HepG2 (cell line): ENCODE measurements around the gene CCDC167. TPM values are rescaled to one million over a fixed set of nuclear protein-coding genes. Genes with fewer than 3 reads are reported as not detected.

Source experiments
- BCL3 ChIP-seq: sonication (generic); formaldehyde crosslinking; IDR thresholded peaks from 2 replicates; pipeline ENCODE4 v1.5.1; 2020; ENCODE audit warnings: mild to moderate bottlenecking, missing genetic modification reagents, moderate library complexity
- BRF2 ChIP-seq: sonication (generic); formaldehyde crosslinking; IDR thresholded peaks from 2 replicates; pipeline ENCODE4 v1.8.1; 2022; ENCODE audit warnings: mild to moderate bottlenecking, missing genetic modification reagents
- HNF4A ChIP-seq: sonication (generic); formaldehyde crosslinking; IDR thresholded peaks from 2 replicates; pipeline ENCODE4 v1.4.0; 2020; ENCODE audit warnings: missing genetic modification reagents
- KDM5A ChIP-seq: fragments of 200-600 bp; sonication (generic); IDR thresholded peaks from 2 replicates; pipeline ENCODE4 v1.7.0; 2018; ENCODE audit warnings: antibody characterized with exemption, mild to moderate bottlenecking, low read length, borderline replicate concordance
- LBX2 ChIP-seq: sonication (generic); formaldehyde crosslinking; IDR thresholded peaks from 2 replicates; pipeline ENCODE4 v1.5.0; 2020; ENCODE audit warnings: missing genetic modification reagents, mild to moderate bottlenecking, borderline replicate concordance
- MAX ChIP-seq: IDR thresholded peaks from 2 replicates; pipeline ENCODE4 v1.6.1; 2012; ENCODE audit warnings: inconsistent platforms
- MIER3 ChIP-seq: IDR thresholded peaks from 2 replicates; pipeline ENCODE4 v1.6.1; 2016; ENCODE audit warnings: missing compliant biosample characterization, borderline replicate concordance
- MXD3 ChIP-seq: IDR thresholded peaks from 2 replicates; pipeline ENCODE4 v1.6.1; 2016; ENCODE audit warnings: mild to moderate bottlenecking, missing biosample characterization, missing genetic modification reagents
- MYNN ChIP-seq: sonication (generic); formaldehyde crosslinking; IDR thresholded peaks from 2 replicates; pipeline ENCODE4 v1.4.0; 2020; ENCODE audit warnings: mild to moderate bottlenecking, low read depth, missing genetic modification reagents
- PHF8 ChIP-seq: sonication (generic); formaldehyde crosslinking; IDR thresholded peaks from 2 replicates; pipeline ENCODE4 v1.5.0; 2020; ENCODE audit warnings: missing genetic modification reagents
- SAP130 ChIP-seq: IDR thresholded peaks from 2 replicates; pipeline ENCODE4 v1.6.1; 2016; ENCODE audit warnings: low read depth
- TCF12 ChIP-seq, 2 experiments: fragments of 450-650 bp in 1 of 2; sonication (generic) in 1 of 2; formaldehyde crosslinking in 1 of 2; IDR thresholded peaks; 2 replicates each; pipeline versions ENCODE4 v1.6.1 to v1.8.0; 2017 to 2022; ENCODE audit warnings: antibody characterized with exemption in 1 of 2, mild to moderate bottlenecking in 1 of 2, missing genetic modification reagents in 1 of 2, moderate library complexity in 1 of 2
- ZBTB21 ChIP-seq: sonication (generic); formaldehyde crosslinking; IDR thresholded peaks from 2 replicates; pipeline ENCODE4 v1.4.0; 2020; ENCODE audit warnings: missing genetic modification reagents
- ZHX2 ChIP-seq, 2 experiments: sonication (generic) in 1 of 2; formaldehyde crosslinking in 1 of 2; IDR thresholded peaks; 2 replicates each; pipeline versions ENCODE4 v1.6.1 to v1.9.0; 2014 to 2022; ENCODE audit warnings: antibody characterized with exemption in 1 of 2, borderline replicate concordance in 1 of 2, inconsistent platforms in 1 of 2, low read depth in 1 of 2, missing genetic modification reagents in 1 of 2
- ZNF235 ChIP-seq: sonication (generic); formaldehyde crosslinking; IDR thresholded peaks from 2 replicates; pipeline ENCODE4 v1.8.1; 2023; ENCODE audit warnings: mild to moderate bottlenecking, missing genetic modification reagents, borderline replicate concordance
- ZNF30 ChIP-seq: sonication (generic); formaldehyde crosslinking; IDR thresholded peaks from 2 replicates; pipeline ENCODE4 v1.5.0; 2020; ENCODE audit warnings: mild to moderate bottlenecking, missing genetic modification reagents
- ZNF605 ChIP-seq: sonication (generic); formaldehyde crosslinking; IDR thresholded peaks from 2 replicates; pipeline ENCODE4 v1.8.0; 2022; ENCODE audit warnings: mild to moderate bottlenecking, missing genetic modification reagents
- ZNF746 ChIP-seq: sonication (generic); formaldehyde crosslinking; IDR thresholded peaks from 2 replicates; pipeline ENCODE4 v1.8.0; 2022; ENCODE audit warnings: mild to moderate bottlenecking, missing genetic modification reagents
- polyA plus RNA-seq, 8 experiments: library from polyadenylated mRNA; depleted of rRNA in 3 of 8; stranded (reverse) in 7 of 8; unstranded in 1 of 8; fragments of >200 nt; fragmentation: Illumina TruSeq in 4 of 8; extraction: Trizol in 4 of 8; gene quantifications; 2 replicates each; pipeline versions ENCODE4 v1.2.1 to v1.2.3, GENCODE V29; 2011 to 2016; ENCODE audit warnings: low read depth in 4 of 8, missing spikeins in 1 of 8, mixed read lengths in 1 of 8; ENCODE audit not compliant: insufficient read depth in 1 of 8
- total RNA-seq, 5 experiments: library from RNA; depleted of rRNA; stranded (reverse); fragments of >200 nt; fragmentation: Illumina TruSeq; extraction: Trizol; gene quantifications; 2 replicates each; pipeline ENCODE4 v1.2.3, GENCODE V29; 2016; ENCODE audit warnings: low read depth in 1 of 5

CCDC167 gene
- total and polyA plus RNA-seq, 2 of the 13 experiments (the other 11 are each of a cell fraction or from before 2014, with no cell fraction given), result 48.4 to 66.8 TPM

GRCh38 chr6:37499433-37500293 lies at the start of gene CCDC167 (continued):
- TF ChIP-seq ZHX2 (IDR thresholded peaks at IDR 0.05; ENCODE audit: low read depth) (peak; percentile 95), ZHX2 (CRISPR knock-in tag; IDR thresholded peaks at IDR 0.05; ENCODE audit: borderline replicate concordance) (no peak), MAX (peak; percentile 86), MXD3 (peak; percentile 82; the same call in 1 of the 2 replicates), HNF4A (CRISPR knock-in tag) (no peak), BCL3 (CRISPR knock-in tag) (peak; percentile 47; the same call in 1 of the 2 replicates), SAP130 (CRISPR knock-in tag) (peak; percentile 89), MYNN (CRISPR knock-in tag) (peak; percentile 36; the same call in 1 of the 2 replicates), ZNF746 (CRISPR knock-in tag) (no peak), ZNF605 (peak; percentile 87), BRF2 (CRISPR knock-in tag) (no peak), PHF8 (CRISPR knock-in tag) (peak; percentile 73), ZNF235 (CRISPR knock-in tag) (peak; percentile 78), KDM5A (peak; percentile 61; the same call in 1 of the 2 replicates), ZNF30 (CRISPR knock-in tag) (0 out of 2 replicates have a peak, but pooled peaks have one; percentile 37), MIER3 (CRISPR knock-in tag) (peak; percentile 51; the same call in 1 of the 2 replicates), ZBTB21 (CRISPR knock-in tag) (no peak), TCF12 (IDR thresholded peaks at IDR 0.05) (no peak), TCF12 (CRISPR knock-in tag; IDR thresholded peaks at IDR 0.05) (0 out of 2 replicates have a peak, but pooled peaks have one; percentile 18), LBX2 (no peak)
